ENCODE data around the gene RCOR3.
"Not testable (repeated sequence)": the region's sequence is repeated elsewhere in the genome, so short reads cannot be mapped to it uniquely, and the experiment has no call there.

The RCOR3 gene

DNA sequence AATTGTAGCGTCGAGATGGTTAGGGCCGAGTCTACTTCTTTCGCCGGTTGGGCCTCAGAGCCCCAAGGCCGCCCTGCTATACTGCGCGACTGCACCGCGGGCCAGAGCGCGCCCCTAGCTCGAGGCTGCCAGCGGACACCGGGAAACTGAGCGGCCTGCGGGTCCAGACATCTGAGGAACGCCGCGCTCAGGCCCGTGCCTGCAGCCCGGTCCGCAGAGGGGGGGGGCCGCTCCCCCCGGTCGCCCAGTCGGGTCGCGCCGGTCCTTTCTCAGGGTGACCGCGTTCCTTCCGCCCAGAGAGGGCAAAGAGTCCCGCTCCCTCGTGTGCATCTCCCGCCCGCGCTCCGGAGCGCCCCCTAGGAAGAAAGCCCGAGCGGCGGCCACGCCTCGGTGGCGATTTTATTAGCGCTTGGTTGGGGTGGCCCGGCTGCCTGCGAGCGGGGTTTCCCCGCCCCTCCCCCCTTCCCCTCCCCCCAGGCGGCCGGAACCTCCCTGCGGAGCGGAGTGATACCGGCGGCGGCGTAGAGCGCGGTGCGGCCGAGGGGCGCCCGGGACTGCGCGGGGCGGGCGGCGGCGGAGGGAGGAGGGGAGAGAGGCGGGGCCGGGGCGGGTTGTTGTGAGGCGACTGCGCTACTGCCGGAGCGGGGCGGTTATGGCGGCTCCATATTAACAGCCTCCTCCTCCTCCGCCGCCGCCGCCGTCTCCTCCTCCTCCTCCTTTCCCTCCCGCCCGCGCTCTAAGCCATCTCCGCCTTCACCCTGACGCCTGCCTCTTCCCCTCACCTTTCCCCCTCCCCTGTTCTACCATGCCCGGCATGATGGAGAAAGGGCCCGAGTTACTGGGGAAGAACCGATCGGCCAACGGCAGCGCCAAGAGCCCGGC, at the start of gene RCOR3:
TSS of gene RCOR3 (plus strand) at position 611 of the 882 bp plus-strand sequence. CDS start at position 806, 195 bp downstream.
- peak; percentile 98 for DNase-seq

GRCh38 chr1:211210052-211210451, 49.1 kb upstream of the RCOR3 start:
- DNase-seq = no peak

GRCh38 chr1:211210965-211211364, 48.2 kb upstream of the RCOR3 start:
- DNase-seq = no peak

DNA sequence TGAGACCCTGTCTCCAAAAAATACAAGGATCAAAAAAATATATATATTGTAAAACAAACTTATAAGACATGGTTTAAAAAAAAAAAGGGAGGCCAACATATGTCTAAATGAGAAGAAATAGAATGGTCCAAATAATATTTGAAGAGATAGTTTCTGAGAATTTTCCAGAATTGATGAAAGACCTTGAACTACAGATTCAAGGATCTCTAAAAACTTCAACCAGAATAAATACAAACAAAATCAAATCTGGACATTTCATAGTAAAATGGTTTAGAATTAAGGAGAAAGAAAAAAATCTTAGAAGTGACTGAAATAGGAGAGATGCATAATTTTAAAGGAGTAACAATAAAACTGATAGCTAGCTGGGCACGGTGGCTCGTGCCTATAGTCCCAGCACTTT, 45.5 kb upstream of the RCOR3 start:
- DNase-seq = no peak

DNA sequence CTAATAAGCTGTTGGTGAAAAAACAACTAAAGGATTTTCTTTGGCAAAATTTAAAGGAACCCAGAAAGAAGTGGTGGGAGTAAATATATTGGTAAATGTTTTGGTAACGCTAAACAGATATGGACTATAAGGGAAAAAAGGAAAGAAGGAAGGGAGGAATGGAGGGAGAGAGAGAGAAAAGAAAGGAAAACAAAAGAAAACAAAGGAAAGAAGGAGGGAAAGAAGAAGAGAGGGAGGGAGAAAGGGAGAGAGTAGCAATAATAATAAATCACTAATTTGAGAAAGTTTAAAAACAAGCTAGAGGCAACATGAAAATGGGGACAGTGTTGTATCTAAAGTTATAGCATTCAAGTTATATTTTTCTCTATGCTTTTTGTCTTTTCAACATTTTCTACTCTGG, 43.6 kb upstream of the RCOR3 start:
- DNase-seq = no peak

DNA sequence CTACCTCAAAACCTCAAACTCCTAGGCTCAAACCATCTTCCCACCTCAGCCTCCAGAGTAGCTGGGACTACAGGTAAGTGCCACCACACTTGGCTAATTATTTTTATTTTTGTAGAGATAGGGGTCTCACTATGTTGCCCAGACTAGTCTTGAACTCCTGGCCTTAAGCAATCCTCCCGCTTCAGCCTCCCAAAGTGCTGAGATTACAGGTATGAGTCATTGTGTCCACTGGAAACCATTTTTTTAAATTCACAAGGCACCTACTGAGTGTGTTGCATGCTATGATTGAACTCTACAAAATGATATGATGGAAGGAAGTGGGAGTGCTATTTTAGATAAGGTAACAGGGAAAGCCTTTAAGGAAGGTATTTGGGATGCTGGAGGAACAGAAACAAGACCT, 41.8 kb upstream of the RCOR3 start:
- no peak for DNase-seq

DNA sequence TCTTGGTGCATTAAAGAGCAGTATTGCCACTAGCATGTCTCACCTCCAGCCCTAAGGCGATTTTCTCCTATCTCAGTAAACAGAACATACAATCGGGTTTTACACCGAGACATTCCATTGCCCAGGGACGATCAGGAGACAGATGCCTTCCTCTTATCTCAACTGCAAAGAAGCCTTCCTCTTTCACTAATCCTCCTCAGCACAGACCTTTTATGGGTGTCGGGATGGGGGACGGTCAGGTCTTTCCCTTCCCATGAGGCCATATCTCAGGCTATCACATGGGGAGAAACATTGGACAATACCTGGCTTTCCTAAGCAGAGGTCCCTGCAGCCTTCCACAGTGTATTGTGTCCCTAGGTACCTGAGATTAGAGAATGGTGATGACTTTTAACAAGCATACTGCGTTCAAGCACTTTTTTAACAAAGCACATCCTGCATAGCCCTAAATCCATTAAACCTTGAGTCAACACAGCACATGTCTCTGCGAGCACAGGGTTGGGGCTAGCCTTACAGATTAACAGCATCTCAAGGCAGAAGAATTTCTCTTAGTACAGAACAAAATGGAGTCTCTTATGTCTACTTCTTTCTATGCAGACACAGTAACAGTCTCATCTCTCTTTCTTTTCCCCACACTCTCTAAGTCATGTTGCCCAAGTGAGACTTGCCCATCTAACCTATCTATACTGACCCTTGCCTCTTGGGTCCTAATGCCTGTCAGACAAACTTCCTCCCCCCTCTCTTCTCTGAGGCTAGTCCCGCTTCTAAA, 36.5 kb upstream of the RCOR3 start:
- not testable (repeated sequence) for DNase-seq

- peak; percentile 68 for DNase-seq
Observed at GRCh38 chr1:211228573-211229364, 30.4 kb upstream of the RCOR3 start.

- no peak for DNase-seq
Observed at GRCh38 chr1:211229365-211229759, 29.8 kb upstream of the RCOR3 start.

DNA sequence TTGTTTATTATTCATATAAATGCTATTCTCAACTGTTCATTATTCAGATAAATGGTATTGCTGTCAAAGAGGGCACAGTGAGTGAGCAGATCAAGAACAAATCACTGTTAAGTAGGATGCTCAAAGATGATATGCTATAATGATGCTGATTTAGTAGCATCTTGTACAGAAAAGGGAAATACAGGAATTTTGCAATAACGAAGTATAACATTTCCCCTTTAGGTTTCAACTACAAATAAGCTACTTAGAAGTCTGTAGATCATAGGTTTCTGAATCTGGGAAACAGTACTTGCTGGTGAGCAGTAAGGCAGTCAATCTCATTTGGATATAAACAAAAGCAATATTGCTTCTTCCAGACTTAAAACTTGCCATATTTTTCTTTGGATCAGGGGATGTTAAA, 27.3 kb upstream of the RCOR3 start:
- no peak for DNase-seq

DNA sequence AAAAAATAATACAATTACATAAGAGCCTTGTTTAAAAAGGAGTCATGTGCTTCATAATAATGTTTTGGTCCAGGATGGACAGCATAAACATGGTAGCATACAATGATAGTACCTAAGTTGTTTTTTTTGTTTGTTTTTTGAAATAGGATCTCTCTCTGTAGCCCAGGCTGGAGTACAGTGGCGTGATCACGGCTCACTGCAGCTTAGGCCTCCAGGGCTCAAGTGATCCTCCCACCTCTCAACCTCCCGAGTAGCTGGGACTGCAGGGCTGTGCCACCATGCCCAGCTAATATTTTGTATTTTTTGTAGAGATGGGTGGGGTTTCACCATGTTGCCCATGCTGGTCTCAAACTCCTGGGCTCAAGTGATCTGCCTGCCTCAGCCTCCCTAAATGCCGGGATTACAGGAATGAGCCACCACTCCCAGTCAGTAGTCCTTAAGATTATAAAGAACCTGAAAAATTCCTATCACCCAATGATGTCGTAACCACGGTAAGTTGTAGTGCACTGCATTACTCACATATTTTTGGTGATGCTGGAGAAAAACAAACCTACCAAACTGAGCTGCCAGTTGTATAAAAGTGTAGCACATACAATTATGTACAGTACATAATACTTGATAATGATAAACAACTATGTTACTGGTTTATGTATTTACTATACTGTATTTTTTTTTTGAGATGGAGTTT, 22.4 kb upstream of the RCOR3 start:
- DNase-seq = no peak

- no peak for DNase-seq
Observed at GRCh38 chr1:211237579-211237978, 21.6 kb upstream of the RCOR3 start.

- not testable (repeated sequence) for DNase-seq
Observed at GRCh38 chr1:211240567-211240966, 18.6 kb upstream of the RCOR3 start.

- DNase-seq = no peak
Observed at GRCh38 chr1:211241071-211241470, 18.1 kb upstream of the RCOR3 start.

DNA sequence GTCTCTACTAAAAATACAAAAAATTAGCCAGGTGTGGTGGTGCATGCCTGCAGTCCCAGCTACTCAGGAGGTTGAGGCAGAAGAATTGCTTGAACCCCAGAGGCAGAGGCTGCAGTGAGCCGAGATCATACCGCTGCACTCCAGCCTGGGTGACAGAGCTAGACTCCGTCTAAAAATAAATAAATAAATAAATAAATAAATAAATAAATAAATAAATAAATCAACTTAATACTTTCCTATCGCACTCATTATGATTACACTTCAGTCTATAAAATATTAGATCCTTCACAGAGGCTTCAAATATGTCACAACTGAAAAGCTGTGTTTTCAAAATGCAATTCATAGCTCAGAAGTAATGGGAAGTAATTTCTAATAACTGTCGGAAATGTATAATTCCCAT, 15.5 kb upstream of the RCOR3 start:
- not testable (repeated sequence) for DNase-seq

GRCh38 chr1:211246583-211246982, 12.6 kb upstream of the RCOR3 start:
- not testable (repeated sequence) for DNase-seq

DNA sequence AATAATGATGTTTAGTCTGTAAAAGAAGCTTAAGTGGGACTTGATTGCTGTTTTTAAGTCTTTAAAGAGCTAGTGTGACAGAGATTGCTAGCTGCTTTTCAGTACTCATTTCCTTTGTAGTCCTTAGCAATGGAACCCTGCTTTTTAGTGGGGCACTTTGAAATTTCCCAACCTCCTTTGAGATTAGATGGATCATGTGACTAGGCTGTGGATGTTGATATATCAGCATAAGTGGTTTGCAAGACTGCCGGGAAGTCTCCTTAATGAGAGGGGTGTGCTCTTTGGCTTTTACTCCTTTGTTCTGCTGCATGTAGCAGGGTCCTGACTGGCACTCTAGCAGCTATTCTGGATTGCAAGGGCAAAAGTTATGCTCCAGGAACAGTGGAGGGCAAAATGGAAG, 11.2 kb upstream of the RCOR3 start:
- no peak for DNase-seq

DNA sequence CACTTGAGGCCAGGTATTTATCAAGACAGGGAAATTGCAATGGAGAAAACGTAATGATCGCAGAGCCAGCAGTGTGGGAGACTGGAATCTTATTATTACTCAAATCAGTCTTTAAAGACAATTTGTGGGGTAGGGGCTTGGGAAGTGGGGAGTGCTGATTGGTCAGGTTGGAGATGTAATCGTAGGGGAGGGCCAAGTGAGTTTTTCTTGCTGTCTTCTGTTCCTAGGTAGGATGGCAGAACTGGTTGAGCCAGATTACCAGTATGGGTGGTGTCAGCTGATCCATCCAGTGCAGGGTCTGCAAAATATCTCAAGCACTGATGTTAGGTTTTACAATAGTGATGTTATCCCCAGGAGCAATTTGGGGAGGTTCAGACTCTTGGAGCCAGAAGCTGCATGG, 9.6 kb upstream of the RCOR3 start:
- not testable (repeated sequence) for DNase-seq

- DNase-seq = no peak
Observed at GRCh38 chr1:211257826-211258225, 1.3 kb upstream of the RCOR3 start.

- DNase-seq = peak; percentile 81
Observed at GRCh38 chr1:211258310-211258755, 833 bp upstream of the RCOR3 start.

DNA sequence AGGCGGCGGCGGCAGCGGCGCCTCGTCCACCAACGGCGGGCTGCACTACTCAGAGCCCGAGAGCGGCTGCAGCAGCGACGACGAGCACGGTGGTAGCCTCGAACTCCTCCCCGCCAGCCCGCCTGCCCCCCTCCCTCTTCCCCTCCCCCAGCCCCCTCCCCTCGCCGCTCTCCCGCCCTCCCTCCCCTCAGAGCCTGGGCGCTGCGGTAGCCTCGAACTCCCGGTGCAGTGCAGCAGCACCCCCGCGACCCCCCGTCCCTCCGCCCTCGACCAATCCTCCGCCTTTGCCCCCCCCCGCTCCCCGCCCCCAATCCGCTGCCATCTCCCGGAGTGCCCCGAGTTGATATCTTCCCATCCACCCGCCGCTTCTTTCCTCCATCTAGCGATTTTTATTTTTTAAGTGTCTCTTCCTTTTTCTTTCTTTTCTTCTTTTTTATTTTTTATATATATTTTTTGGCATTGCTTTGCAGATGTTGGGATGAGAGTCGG, 516 bp downstream of the RCOR3 start:
- no peak for DNase-seq
